SK-N-SH (cell line): ENCODE measurements around the gene PLOD3. TPM values are rescaled to one million over a fixed set of nuclear protein-coding genes. Genes with fewer than 3 reads are reported as not detected.

ENCODE experiments used
- CTCF ChIA-PET: fragments of 300-600, 350-600 bp; formaldehyde crosslinking; extraction: SDS; loops from one replicate; lab custom pipeline; 2021; lab: Yijun Ruan, JAX
- POLR2A ChIA-PET: fragments of 350-600 bp; sonication (Branson Sonifier 250); formaldehyde crosslinking; extraction: SDS; loops from one replicate; lab custom pipeline; 2020; ENCODE audit warnings: antibody characterized with exemption, inconsistent platforms; lab: Yijun Ruan, JAX
- DNase-seq: peaks from one replicate; pipeline ENCODE4 v3.0.0; 2012
- H2AFZ ChIP-seq: fragments of 200-600 bp; sonication (generic); 2 replicates; pipeline ENCODE4 v1.8.1; 2016; ENCODE audit warnings: antibody characterized with exemption, mild to moderate bottlenecking, low read depth
- H3F3A ChIP-seq: fragments of 200-600 bp; sonication (generic); replicated peaks from 2 replicates; pipeline ENCODE3; 2016; ENCODE audit warnings: antibody characterized with exemption, mild to moderate bottlenecking; ENCODE audit not compliant: insufficient read depth
- H3K27ac ChIP-seq, 2 experiments: fragments of 200-500 bp in 1 of 2; fragments of 200-600 bp in 1 of 2; sonication (Bioruptor generic) in 1 of 2; sonication (generic), shearing (Covaris generic) in 1 of 2; 2 replicates each; pipeline versions ENCODE4 v1.5.1 to v1.6.1; 2014 to 2016; ENCODE audit warnings: low read depth in 2 of 2, inconsistent platforms in 1 of 2, low read length in 1 of 2, mild to moderate bottlenecking in 1 of 2, mixed read lengths in 1 of 2
- H3K27me3 ChIP-seq: fragments of 200-600 bp; sonication (generic), shearing (Covaris generic); 2 replicates; pipeline ENCODE4 v1.6.1; 2016; ENCODE audit warnings: mixed run types; ENCODE audit not compliant: insufficient read depth
- H3K36me3 ChIP-seq, 2 experiments: fragments of 200-500 bp in 1 of 2; fragments of 200-600 bp in 1 of 2; sonication (Bioruptor generic) in 1 of 2; sonication (generic) in 1 of 2; replicated peaks in 1 of 2; 2 replicates each; pipeline versions ENCODE3 to v1.5.1; 2014 to 2016; ENCODE audit warnings: low read length in 1 of 2, mild to moderate bottlenecking in 1 of 2; ENCODE audit not compliant: insufficient read depth in 2 of 2, control insufficient read depth in 1 of 2
- H3K4me1 ChIP-seq, 2 experiments: fragments of 200-500 bp in 1 of 2; fragments of 200-600 bp in 1 of 2; sonication (Bioruptor generic) in 1 of 2; sonication (generic), shearing (Covaris generic) in 1 of 2; 2 replicates each; pipeline versions ENCODE4 v1.5.1 to v1.6.1; 2014 to 2016; ENCODE audit warnings: low read depth in 1 of 2, low read length in 1 of 2, mixed run types in 1 of 2; ENCODE audit not compliant: insufficient read depth in 2 of 2, control insufficient read depth in 1 of 2
- H3K4me2 ChIP-seq: fragments of 200-600 bp; sonication (generic), shearing (Covaris generic); 2 replicates; pipeline ENCODE4 v1.6.1; 2017; ENCODE audit warnings: mixed run types
- H3K4me3 ChIP-seq, 2 experiments: fragments of 200-500 bp in 1 of 2; fragments of 200-600 bp in 1 of 2; sonication (Bioruptor generic) in 1 of 2; sonication (generic), shearing (Covaris generic) in 1 of 2; 2 replicates each; pipeline versions ENCODE4 v1.5.1 to v1.8.1; 2014 to 2016; ENCODE audit warnings: low read depth in 2 of 2, inconsistent platforms in 1 of 2, low read length in 1 of 2, mild to moderate bottlenecking in 1 of 2, mixed read lengths in 1 of 2, moderate library complexity in 1 of 2
- H3K79me2 ChIP-seq: fragments of 200-600 bp; sonication (generic); 2 replicates; pipeline ENCODE4 v1.8.1; 2017; ENCODE audit warnings: mild to moderate bottlenecking; ENCODE audit not compliant: insufficient read depth
- H3K9ac ChIP-seq: fragments of 200-600 bp; sonication (generic); 2 replicates; pipeline ENCODE4 v1.6.1; 2017; ENCODE audit warnings: mixed run types
- H3K9me2 ChIP-seq: fragments of 200-600 bp; sonication (generic); 2 replicates; pipeline ENCODE4 v1.6.1; 2017; ENCODE audit warnings: mixed run types
- H3K9me3 ChIP-seq: fragments of 200-600 bp; sonication (generic); 2 replicates; pipeline ENCODE4 v1.6.1; 2017; ENCODE audit warnings: mixed run types, mild to moderate bottlenecking, moderate library complexity
- H4K20me1 ChIP-seq: fragments of 200-600 bp; sonication (generic); 2 replicates; pipeline ENCODE4 v1.6.1; 2017; ENCODE audit warnings: mild to moderate bottlenecking, mixed run types; ENCODE audit not compliant: insufficient read depth
- CHD2 ChIP-seq: fragments of 150-350 bp; IDR thresholded peaks from 2 replicates; pipeline ENCODE4 v1.6.1; 2018; ENCODE audit warnings: low read length; ENCODE audit not compliant: partially characterized antibody
- ELF1 ChIP-seq: IDR thresholded peaks from 2 replicates; pipeline ENCODE4 v1.4.0; 2012
- FOSL2 ChIP-seq: IDR thresholded peaks from 2 replicates; pipeline ENCODE4 v1.4.0; 2012; ENCODE audit warnings: low read depth, mild to moderate bottlenecking, moderate library complexity, borderline replicate concordance
- JUND ChIP-seq: IDR thresholded peaks from 2 replicates; pipeline ENCODE4 v1.4.0; 2012
- MAX ChIP-seq: IDR thresholded peaks from 2 replicates; pipeline ENCODE4 v1.4.0; 2012; ENCODE audit warnings: low read depth
- NRF1 ChIP-seq: IDR thresholded peaks from 2 replicates; pipeline ENCODE4 v1.6.1; 2012; ENCODE audit warnings: low read depth, mild to moderate bottlenecking, low read length
- POLR2AphosphoS5 ChIP-seq: IDR thresholded peaks from 2 replicates; pipeline ENCODE4 v1.6.1; 2012; ENCODE audit warnings: low read depth, low read length
- RAD21 ChIP-seq: IDR thresholded peaks from 2 replicates; pipeline ENCODE4 v1.6.1; 2012; ENCODE audit warnings: mild to moderate bottlenecking, low read length
- RCOR1 ChIP-seq: fragments of 150-350 bp; IDR thresholded peaks from 2 replicates; pipeline ENCODE4 v1.6.1; 2017; ENCODE audit warnings: antibody characterized with exemption, low read length
- REST ChIP-seq: IDR thresholded peaks from 2 replicates; pipeline ENCODE4 v1.6.1; 2012; ENCODE audit warnings: mild to moderate bottlenecking, low read depth, low read length, moderate library complexity
- RFX5 ChIP-seq: IDR thresholded peaks from 2 replicates; pipeline ENCODE4 v1.6.1; 2012; ENCODE audit warnings: mild to moderate bottlenecking, improper control_type of control experiment, low read length
- SMC3 ChIP-seq: IDR thresholded peaks from 2 replicates; pipeline ENCODE4 v1.6.1; 2012; ENCODE audit warnings: low read depth, low read length, improper control_type of control experiment
- TCF12 ChIP-seq: IDR thresholded peaks from 2 replicates; pipeline ENCODE4 v1.4.0; 2012
- WGBS: methylation state at CpG from one replicate; pipeline ENCODE4 v1.1.6; 2017; ENCODE audit warnings: low lambda C conversion rate; 5-methylcytosine and 5-hydroxymethylcytosine counted together
- polyA plus RNA-seq, 3 experiments: library from polyadenylated mRNA; depleted of rRNA; stranded (reverse); fragments of >200 nt; gene quantifications; 2 replicates each; pipeline ENCODE4 v1.2.3, GENCODE V29; 2012
- TF ChIP-seq, protein P1 (sequence below): fragments of 150-350 bp; IDR thresholded peaks from 2 replicates; pipeline ENCODE4 v1.6.1; 2017; ENCODE audit warnings: antibody characterized with exemption, low read length, low read depth, borderline replicate concordance
- TF ChIP-seq, protein P2 (sequence below): IDR thresholded peaks from 2 replicates; pipeline ENCODE4; 2012
- TF ChIP-seq, protein P3 (sequence below): fragments of 150-350 bp; IDR thresholded peaks from 2 replicates; pipeline ENCODE4 v1.6.1; 2016; ENCODE audit warnings: mild to moderate bottlenecking, low read depth, low read length

The PLOD3 gene
- polyA plus RNA-seq, 1 of the 3 experiments (the other 2 are of a cell fraction): 276 TPM

- no peak overlapping the region for H3K4me2 ChIP-seq
- no peaks in the 10 kb centered on the region for H3K4me1 ChIP-seq
- CTCF ChIA-PET: interaction anchor here (1.3 to 2.5 kb wide), 3 partner anchors 13 to 71 kb away, joined by 3 to 10 read pairs (median 5); no protein-coding TSS in a partner anchor
- H3K9me3 ChIP-seq: no peaks in the 10 kb centered on the region
- H3K4me3 ChIP-seq: no peak overlapping the region
- H3K9ac ChIP-seq: no peak overlapping the region
- POLR2A ChIA-PET: interaction anchor here (1.2 kb wide), 1 partner anchor 43 kb away, joined by 3 read pairs; the partner anchor contains the start of gene VGF
- H4K20me1 ChIP-seq: no peaks in the 10 kb centered on the region
- DNase-seq: no peak
- H3K36me3 ChIP-seq: peaks cover 17 to 40% of the 10 kb centered on the region in 2 experiments
- TF ChIP-seq NRF1 (no peak), FOSL2 (no peak), SMC3 (no peak), JUND (no peak), CHD2 (no peak), RFX5 (no peak), RAD21 (no peak), ELF1 (no peak), MAX (no peak), REST (no peak), POLR2AphosphoS5 (no peak), RCOR1 (no peak), TCF12 (no peak)
- TF ChIP-seq, protein P1, sequence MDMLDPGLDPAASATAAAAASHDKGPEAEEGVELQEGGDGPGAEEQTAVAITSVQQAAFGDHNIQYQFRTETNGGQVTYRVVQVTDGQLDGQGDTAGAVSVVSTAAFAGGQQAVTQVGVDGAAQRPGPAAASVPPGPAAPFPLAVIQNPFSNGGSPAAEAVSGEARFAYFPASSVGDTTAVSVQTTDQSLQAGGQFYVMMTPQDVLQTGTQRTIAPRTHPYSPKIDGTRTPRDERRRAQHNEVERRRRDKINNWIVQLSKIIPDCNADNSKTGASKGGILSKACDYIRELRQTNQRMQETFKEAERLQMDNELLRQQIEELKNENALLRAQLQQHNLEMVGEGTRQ: no peak
- TF ChIP-seq, protein P2, sequence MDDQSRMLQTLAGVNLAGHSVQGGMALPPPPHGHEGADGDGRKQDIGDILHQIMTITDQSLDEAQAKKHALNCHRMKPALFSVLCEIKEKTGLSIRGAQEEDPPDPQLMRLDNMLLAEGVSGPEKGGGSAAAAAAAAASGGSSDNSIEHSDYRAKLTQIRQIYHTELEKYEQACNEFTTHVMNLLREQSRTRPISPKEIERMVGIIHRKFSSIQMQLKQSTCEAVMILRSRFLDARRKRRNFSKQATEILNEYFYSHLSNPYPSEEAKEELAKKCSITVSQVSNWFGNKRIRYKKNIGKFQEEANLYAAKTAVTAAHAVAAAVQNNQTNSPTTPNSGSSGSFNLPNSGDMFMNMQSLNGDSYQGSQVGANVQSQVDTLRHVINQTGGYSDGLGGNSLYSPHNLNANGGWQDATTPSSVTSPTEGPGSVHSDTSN: no peak
- TF ChIP-seq, protein P3, sequence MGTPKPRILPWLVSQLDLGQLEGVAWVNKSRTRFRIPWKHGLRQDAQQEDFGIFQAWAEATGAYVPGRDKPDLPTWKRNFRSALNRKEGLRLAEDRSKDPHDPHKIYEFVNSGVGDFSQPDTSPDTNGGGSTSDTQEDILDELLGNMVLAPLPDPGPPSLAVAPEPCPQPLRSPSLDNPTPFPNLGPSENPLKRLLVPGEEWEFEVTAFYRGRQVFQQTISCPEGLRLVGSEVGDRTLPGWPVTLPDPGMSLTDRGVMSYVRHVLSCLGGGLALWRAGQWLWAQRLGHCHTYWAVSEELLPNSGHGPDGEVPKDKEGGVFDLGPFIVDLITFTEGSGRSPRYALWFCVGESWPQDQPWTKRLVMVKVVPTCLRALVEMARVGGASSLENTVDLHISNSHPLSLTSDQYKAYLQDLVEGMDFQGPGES: no peak
- H3F3A ChIP-seq: peaks cover 9% of the 10 kb centered on the region
- H3K27me3 ChIP-seq: no peaks in the 10 kb centered on the region
- no peaks in the 10 kb centered on the region for H3K9me2 ChIP-seq
- no peak overlapping the region for H2AFZ ChIP-seq
- 97% methylated on average over 14 of the region's 14 CpGs for WGBS
- H3K27ac ChIP-seq: no peak overlapping the region
- H3K79me2 ChIP-seq: peaks cover under 1% of the 10 kb centered on the region; the same call in 1 of the 2 replicates
Measured at GRCh38 chr7:101208794-101209193, 8.6 kb downstream of the PLOD3 start.
